BLaER1 treated with 17β-estradiol and CSF1 and Interleukin-3, amounts not matched to agents 10 nM and 100 nM (cell line): ENCODE measurements around the gene INSM1.
A peak's percentile ranks its signal among the peaks of the same experiment; 100 is the strongest.
"Not testable (repeated sequence)": the region's sequence is repeated elsewhere in the genome, so short reads cannot be mapped to it uniquely, and the experiment has no call there.

Experiments
- H3K27ac ChIP-seq, 11 experiments: shearing (Covaris generic); formaldehyde crosslinking; 2 replicates each; pipeline ENCODE4 v1.8.1; 2022
- H3K27me3 ChIP-seq, 11 experiments: shearing (Covaris generic); formaldehyde crosslinking; 2 replicates each; pipeline ENCODE4 v1.8.1; 2022
- H3K36me3 ChIP-seq, 11 experiments: shearing (Covaris generic); formaldehyde crosslinking; 2 replicates each; pipeline ENCODE4 v1.8.1; 2022
- H3K4me1 ChIP-seq, 10 experiments: shearing (Covaris generic); formaldehyde crosslinking; 2 replicates each; pipeline ENCODE4 v1.8.1; 2022
- H3K4me2 ChIP-seq, 11 experiments: shearing (Covaris generic); formaldehyde crosslinking; 2 replicates each; pipeline ENCODE4 v1.8.1; 2022
- H3K4me3 ChIP-seq, 10 experiments: shearing (Covaris generic); formaldehyde crosslinking; 2 replicates each; pipeline ENCODE4 v1.8.1; 2022
- H3K9ac ChIP-seq, 11 experiments: shearing (Covaris generic); formaldehyde crosslinking; 2 replicates each; pipeline ENCODE4 v1.8.1; 2022
- H3K9me3 ChIP-seq, 11 experiments: shearing (Covaris generic); formaldehyde crosslinking; replicated peaks in 1 of 11; 2 replicates each; pipeline ENCODE4 v1.8.1; 2022
- H4K20me1 ChIP-seq, 11 experiments: shearing (Covaris generic); formaldehyde crosslinking; 2 replicates each; pipeline ENCODE4 v1.8.1; 2022
- Cebpa-rat ChIP-seq, 11 experiments: shearing (Covaris generic); IDR thresholded peaks; 2 replicates each; pipeline ENCODE4 v1.8.1; 2022

INSM1 gene

GRCh38 chr20:20353576-20353975, 14.3 kb upstream of the INSM1 start:
- H3K4me1 ChIP-seq: no peaks in the 10 kb centered on the region
- no peak for TF ChIP-seq Cebpa-rat (IDR thresholded peaks at IDR 0.05)
- H3K9me3 ChIP-seq: peaks cover 18 to 40% (median 26%) of the 10 kb centered on the region in 11 experiments; a peak in 21 of 22 replicates

GRCh38 chr20:20355503-20355902, 12.4 kb upstream of the INSM1 start:
- not testable (repeated sequence) for H3K4me1 ChIP-seq, H3K36me3 ChIP-seq, H4K20me1 ChIP-seq, H3K4me2 ChIP-seq, H3K27ac ChIP-seq, H3K9ac ChIP-seq, H3K4me3 ChIP-seq
- H3K9me3 ChIP-seq: peaks cover 16 to 33% (median 25%) of the 10 kb centered on the region in 11 experiments; a peak in 21 of 22 replicates
- peaks cover 7 to 20% (median 14%) of the 10 kb centered on the region in 11 experiments for H3K27me3 ChIP-seq

More at GRCh38 chr20:20353576-20353975, 14.3 kb upstream of the INSM1 start:
- H3K36me3 ChIP-seq: no peaks in the 10 kb centered on the region
- peak overlapping the region in 1 of 11 experiments; percentile 10; a peak in 1 of 22 replicates for H3K4me2 ChIP-seq
- peaks cover 0 to 4% (median 0%) of the 10 kb centered on the region in 11 experiments; a peak in 1 of 22 replicates for H3K27me3 ChIP-seq
- no peak overlapping the region for H3K27ac ChIP-seq
- H3K4me3 ChIP-seq: no peak overlapping the region
- H4K20me1 ChIP-seq: no peaks in the 10 kb centered on the region
- no peak overlapping the region for H3K9ac ChIP-seq

DNA sequence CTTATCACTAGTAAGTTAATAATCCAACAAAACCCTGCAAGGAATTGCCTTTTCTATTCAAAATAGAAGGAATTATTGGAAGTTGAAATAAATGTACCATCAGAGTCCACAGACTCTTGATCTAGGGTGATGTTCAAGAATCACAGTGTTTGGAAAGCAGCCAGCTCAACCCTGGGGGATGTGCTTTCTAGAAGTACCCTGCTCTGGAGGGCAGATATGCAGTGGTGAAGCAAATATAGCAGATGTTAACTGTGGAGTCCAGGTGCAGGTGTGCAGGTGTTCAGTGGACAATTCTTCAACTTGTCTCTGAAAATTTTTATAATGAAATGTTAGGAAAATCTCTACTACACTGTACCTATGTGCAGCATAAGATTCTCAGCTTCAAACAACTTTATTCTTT, 9.1 kb upstream of the INSM1 start:
- peaks cover 40 to 53% (median 47%) of the 10 kb centered on the region in 11 experiments for H3K27me3 ChIP-seq
- H3K4me1 ChIP-seq: peaks cover 0 to 4% (median 2%) of the 10 kb centered on the region in 10 experiments; a peak in 11 of 20 replicates
- H3K4me3 ChIP-seq: no peak overlapping the region
- H3K9ac ChIP-seq: no peak overlapping the region
- no peak overlapping the region for H3K27ac ChIP-seq
- H3K36me3 ChIP-seq: no peaks in the 10 kb centered on the region
- no peak overlapping the region for H3K4me2 ChIP-seq
- peaks cover 12 to 25% (median 24%) of the 10 kb centered on the region in 11 experiments; a peak in 21 of 22 replicates for H3K9me3 ChIP-seq
- TF ChIP-seq Cebpa-rat (IDR thresholded peaks at IDR 0.05): no peak
- H4K20me1 ChIP-seq: peaks cover 0 to 14% (median 5%) of the 10 kb centered on the region in 11 experiments; a peak in 17 of 22 replicates

DNA sequence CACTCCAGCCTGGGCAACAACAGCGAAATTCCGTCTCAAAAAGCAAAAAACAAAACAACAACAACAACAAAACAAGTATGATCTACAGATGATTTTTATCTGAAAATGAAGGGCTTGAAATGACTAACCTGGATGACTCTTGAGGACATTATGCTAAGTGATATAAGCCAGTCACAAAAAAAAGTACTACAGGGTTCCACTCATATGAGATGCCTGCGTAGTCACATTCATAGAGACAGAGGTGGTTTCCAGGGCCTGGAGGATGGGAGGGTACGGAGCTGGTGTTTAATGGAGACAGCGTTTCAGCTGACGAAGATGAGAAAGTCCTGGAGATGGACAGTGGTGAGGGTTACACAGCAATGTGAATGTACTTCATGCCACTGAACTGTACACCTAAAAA, 8.3 kb upstream of the INSM1 start:
- H3K4me3 ChIP-seq: no peak overlapping the region
- no peak overlapping the region for H3K9ac ChIP-seq
- no peak overlapping the region for H3K27ac ChIP-seq
- peaks cover 0 to 23% (median 13%) of the 10 kb centered on the region in 11 experiments; a peak in 17 of 22 replicates for H4K20me1 ChIP-seq
- H3K36me3 ChIP-seq: no peaks in the 10 kb centered on the region
- H3K4me2 ChIP-seq: no peak overlapping the region
- H3K27me3 ChIP-seq: peaks cover 49 to 62% (median 55%) of the 10 kb centered on the region in 11 experiments
- peaks cover 8 to 13% (median 9%) of the 10 kb centered on the region in 10 experiments; a peak in 15 of 20 replicates for H3K4me1 ChIP-seq
- peaks cover 3 to 17% (median 16%) of the 10 kb centered on the region in 11 experiments; a peak in 20 of 22 replicates for H3K9me3 ChIP-seq
- no peak for TF ChIP-seq Cebpa-rat (IDR thresholded peaks at IDR 0.05)

DNA sequence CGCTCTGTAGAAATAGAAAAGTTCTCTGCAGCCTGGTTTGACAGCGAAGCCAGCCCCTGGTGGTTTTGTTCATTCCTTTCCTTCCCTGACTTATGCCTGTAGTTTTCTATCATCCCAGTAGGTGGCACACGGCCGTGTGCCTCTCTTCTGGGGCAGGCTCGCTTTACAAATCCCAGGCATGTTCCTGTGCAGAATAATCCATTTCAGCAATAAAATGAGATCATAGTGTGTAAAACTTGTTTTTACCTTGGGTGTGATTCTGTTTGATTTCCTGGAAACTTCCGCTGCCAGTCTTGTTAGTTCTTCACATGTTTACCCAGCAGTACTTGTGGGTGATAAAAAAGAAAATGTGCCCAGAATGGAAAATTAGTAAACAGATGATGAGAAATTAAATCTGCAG, 7.4 kb upstream of the INSM1 start:
- H3K27ac ChIP-seq: no peak overlapping the region
- no peak overlapping the region for H3K4me3 ChIP-seq
- H3K27me3 ChIP-seq: peaks cover 57 to 70% (median 63%) of the 10 kb centered on the region in 11 experiments
- no peak for TF ChIP-seq Cebpa-rat (IDR thresholded peaks at IDR 0.05)
- H3K4me1 ChIP-seq: peaks cover 8 to 16% (median 11%) of the 10 kb centered on the region in 10 experiments; a peak in 15 of 20 replicates
- H3K36me3 ChIP-seq: no peaks in the 10 kb centered on the region
- H3K4me2 ChIP-seq: peak overlapping the region in 3 of 11 experiments; percentile 1 to 25 (median 8); a peak in 2 of 22 replicates
- H3K9ac ChIP-seq: no peak overlapping the region
- H3K9me3 ChIP-seq: peaks cover 0 to 16% (median 9%) of the 10 kb centered on the region in 11 experiments; a peak in 15 of 22 replicates
- peaks cover 0 to 31% (median 21%) of the 10 kb centered on the region in 11 experiments; a peak in 17 of 22 replicates for H4K20me1 ChIP-seq

- Histone ChIP-seq H3K4me2 (no peak overlapping the region), H3K9ac (no peak overlapping the region), H3K4me1 (peaks cover 11 to 28% (median 16%) of the 10 kb centered on the region in 10 experiments; a peak in 17 of 20 replicates), H3K27ac (no peak overlapping the region), H4K20me1 (peaks cover 0 to 50% (median 30%) of the 10 kb centered on the region in 11 experiments; a peak in 17 of 22 replicates), H3K9me3 (peaks cover 0 to 14% (median 6%) of the 10 kb centered on the region in 11 experiments; a peak in 10 of 22 replicates), H3K36me3 (no peaks in the 10 kb centered on the region), H3K27me3 (peaks cover 81 to 94% (median 88%) of the 10 kb centered on the region in 11 experiments), H3K4me3 (no peak overlapping the region)
- no peak for TF ChIP-seq Cebpa-rat (IDR thresholded peaks at IDR 0.05)
Measured at GRCh38 chr20:20362774-20363433, 5.0 kb upstream of the INSM1 start.

GRCh38 chr20:20363434-20363798, 4.5 kb upstream of the INSM1 start:
- peak overlapping the region in 5 of 11 experiments; percentile 47 to 77 (median 61); a peak in 7 of 22 replicates for H3K4me2 ChIP-seq
- H3K4me1 ChIP-seq: peaks cover 16 to 30% (median 21%) of the 10 kb centered on the region in 10 experiments; a peak in 17 of 20 replicates
- H4K20me1 ChIP-seq: peaks cover 0 to 54% (median 35%) of the 10 kb centered on the region in 11 experiments; a peak in 17 of 22 replicates
- no peaks in the 10 kb centered on the region for H3K36me3 ChIP-seq
- H3K27me3 ChIP-seq: peaks cover 86 to 97% (median 93%) of the 10 kb centered on the region in 11 experiments
- H3K9me3 ChIP-seq: peaks cover 0 to 14% (median 6%) of the 10 kb centered on the region in 11 experiments; a peak in 10 of 22 replicates
- H3K27ac ChIP-seq: no peak overlapping the region
- TF ChIP-seq Cebpa-rat (IDR thresholded peaks at IDR 0.05): no peak
- H3K4me3 ChIP-seq: 0 out of 20 replicates have a peak overlapping the region, but pooled peaks of 2 of the 10 experiments have one; percentile 41 to 42
- H3K9ac ChIP-seq: no peak overlapping the region

- TF ChIP-seq Cebpa-rat (IDR thresholded peaks at IDR 0.05): no peak
- Histone ChIP-seq H3K4me1 (peaks cover 19 to 32% (median 26%) of the 10 kb centered on the region in 10 experiments; a peak in 18 of 20 replicates), H3K4me3 (peak overlapping the region in 7 of 10 experiments; percentile 4 to 42 (median 25); a peak in 8 of 20 replicates), H3K36me3 (no peaks in the 10 kb centered on the region), H3K4me2 (peak overlapping the region; percentile 27 to 77 (median 54); a peak in 21 of 22 replicates), H3K9me3 (peaks cover 0 to 14% (median 6%) of the 10 kb centered on the region in 11 experiments; a peak in 10 of 22 replicates), H3K9ac (no peak overlapping the region), H3K27me3 (peaks cover 92 to 99% (median 99%) of the 10 kb centered on the region in 11 experiments), H3K27ac (no peak overlapping the region), H4K20me1 (peaks cover 0 to 56% (median 39%) of the 10 kb centered on the region in 11 experiments; a peak in 18 of 22 replicates)
Measured at GRCh38 chr20:20363799-20364592, 3.9 kb upstream of the INSM1 start.
